ENCODE measurements around the gene EQTN.

- TF ChIP-seq, protein P1, sequence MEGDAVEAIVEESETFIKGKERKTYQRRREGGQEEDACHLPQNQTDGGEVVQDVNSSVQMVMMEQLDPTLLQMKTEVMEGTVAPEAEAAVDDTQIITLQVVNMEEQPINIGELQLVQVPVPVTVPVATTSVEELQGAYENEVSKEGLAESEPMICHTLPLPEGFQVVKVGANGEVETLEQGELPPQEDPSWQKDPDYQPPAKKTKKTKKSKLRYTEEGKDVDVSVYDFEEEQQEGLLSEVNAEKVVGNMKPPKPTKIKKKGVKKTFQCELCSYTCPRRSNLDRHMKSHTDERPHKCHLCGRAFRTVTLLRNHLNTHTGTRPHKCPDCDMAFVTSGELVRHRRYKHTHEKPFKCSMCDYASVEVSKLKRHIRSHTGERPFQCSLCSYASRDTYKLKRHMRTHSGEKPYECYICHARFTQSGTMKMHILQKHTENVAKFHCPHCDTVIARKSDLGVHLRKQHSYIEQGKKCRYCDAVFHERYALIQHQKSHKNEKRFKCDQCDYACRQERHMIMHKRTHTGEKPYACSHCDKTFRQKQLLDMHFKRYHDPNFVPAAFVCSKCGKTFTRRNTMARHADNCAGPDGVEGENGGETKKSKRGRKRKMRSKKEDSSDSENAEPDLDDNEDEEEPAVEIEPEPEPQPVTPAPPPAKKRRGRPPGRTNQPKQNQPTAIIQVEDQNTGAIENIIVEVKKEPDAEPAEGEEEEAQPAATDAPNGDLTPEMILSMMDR (IDR thresholded peaks at IDR 0.05): no peak
- no peak for TF ChIP-seq CHD4 (IDR thresholded peaks at IDR 0.05; ENCODE audit: borderline replicate concordance)
- no peak for TF ChIP-seq PBX3 (IDR thresholded peaks at IDR 0.05)
Observed at GRCh38 chr9:27338527-27338903, 41.6 kb upstream of the EQTN start.

Data from A549 (cell line).